GM19397 (cell line): ENCODE data around the gene CYP4F3.
"Not testable (repeated sequence)": the region's sequence is repeated elsewhere in the genome, so short reads cannot be mapped to it uniquely, and the experiment has no call there.

Experiments used
- ATAC-seq: cut with Tn5 transposase; IDR thresholded peaks from one replicate; pipeline ENCODE4 v1.9.1; 2021; ENCODE audit warnings: mild to moderate bottlenecking, moderate library complexity; ENCODE audit not compliant: unreplicated experiment

Gene CYP4F3

DNA sequence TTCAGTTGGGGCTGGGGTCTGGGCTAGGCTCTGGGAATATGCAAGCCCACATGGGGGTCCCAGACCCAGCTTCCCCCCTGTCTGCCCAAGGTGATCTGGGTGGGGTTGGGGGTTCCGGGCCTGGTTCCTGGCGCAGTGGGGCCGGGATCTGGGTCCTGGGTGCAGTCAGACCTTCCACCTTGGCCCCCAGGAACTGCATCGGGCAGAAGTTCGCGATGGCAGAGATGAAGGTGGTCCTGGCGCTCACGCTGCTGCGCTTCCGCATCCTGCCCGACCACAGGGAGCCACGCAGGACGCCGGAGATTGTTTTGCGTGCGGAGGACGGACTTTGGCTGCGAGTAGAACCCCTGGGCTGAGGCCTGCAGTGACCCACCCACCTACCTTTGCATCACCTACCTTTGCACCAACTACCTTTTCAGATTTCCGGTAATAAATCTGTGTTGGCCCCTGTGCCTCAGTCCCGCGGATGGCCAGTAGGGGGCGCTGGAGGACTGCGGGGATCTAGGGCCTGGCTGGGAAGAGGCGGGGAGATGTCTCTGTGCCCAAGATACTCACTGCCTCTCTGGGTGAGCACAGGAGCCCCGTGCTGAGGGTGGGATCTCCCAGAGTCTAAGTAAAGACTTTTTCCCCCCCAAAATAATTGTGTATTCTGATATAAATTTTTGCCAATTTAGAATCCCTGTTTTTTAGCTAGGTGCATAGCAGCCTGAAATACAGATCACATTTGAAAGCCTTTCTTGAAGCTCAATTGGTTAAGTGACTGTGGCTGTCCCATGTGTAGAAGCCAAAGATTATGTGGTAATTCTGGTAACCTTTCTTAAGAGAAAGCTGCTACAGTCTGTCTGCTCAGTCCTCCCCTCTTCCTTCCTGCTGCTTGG, 11.5 kb upstream of the CYP4F3 start:
- no peak for ATAC-seq

DNA sequence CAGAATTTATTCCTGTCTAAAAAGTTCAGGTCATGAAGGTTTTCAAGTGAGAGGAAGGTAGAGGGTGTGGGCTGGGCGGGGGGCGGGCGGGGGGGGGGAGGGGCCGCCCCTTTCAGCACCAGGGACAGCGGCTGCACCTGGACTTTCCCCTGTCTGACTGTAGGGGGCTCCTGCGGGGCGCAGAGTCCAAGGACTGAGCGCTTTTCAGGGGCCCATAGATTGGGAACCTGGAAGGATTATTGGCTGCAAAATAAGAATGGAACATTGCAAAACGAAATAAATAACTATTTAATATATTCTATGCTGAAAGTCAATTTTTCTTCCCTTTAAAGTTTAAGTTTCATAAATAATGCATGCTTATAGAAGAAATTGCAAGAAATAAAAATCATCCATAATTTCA, 8.9 kb upstream of the CYP4F3 start:
- no peak for ATAC-seq

DNA sequence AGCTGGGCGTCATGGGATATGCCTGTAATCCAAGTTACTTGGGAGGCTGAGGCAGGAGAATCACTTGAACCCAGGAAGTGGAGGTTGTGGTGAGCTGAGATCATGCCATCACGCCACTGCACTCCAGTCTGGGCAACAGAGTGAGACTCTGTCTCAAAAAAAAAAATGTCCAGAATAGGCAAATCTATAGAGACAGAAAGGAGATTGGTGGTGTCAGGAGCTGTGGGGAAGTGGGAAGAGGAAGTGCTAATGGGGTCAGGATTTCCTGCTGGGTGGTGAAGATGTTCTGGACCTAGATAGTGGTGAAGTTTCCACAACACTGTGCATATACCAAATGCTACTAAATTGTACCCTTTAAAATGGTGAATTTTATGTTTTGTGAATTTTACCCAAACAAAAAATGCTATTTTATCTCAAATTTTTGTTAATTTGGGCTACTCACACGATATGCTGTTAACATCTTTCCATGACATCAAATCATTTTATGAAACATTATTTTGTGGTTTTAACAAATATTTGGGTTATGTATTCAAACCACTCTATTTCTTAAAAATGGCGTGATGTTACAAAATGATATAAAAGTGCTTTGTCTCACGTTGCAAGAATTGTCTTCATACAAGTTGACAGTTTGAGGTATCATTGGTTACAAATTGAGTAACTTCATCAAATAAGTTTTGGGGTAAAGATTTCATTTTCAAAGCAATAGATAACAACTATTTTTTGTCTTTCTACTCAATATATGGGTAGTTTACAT, 7.4 kb upstream of the CYP4F3 start:
- ATAC-seq, result no peak

DNA sequence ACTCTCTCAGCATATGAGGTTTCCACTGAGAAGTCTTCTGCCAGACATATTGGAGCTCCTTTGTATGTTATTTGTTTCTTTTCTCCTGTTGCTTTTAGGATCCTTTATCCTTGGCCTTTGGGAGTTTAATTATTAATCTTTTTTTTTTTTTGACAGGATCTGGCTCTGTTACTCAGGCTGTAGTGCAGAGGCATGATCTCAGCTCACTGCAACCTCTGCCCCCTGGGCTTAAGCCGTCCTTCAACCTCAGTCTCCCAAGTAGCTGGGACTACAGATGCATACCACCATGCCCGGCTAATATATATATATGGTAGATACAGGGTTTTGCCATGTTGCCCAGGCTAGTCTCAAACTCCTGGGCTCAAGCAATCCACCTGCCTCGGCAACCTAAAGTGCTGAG, 6.6 kb upstream of the CYP4F3 start:
- ATAC-seq, result no peak

DNA sequence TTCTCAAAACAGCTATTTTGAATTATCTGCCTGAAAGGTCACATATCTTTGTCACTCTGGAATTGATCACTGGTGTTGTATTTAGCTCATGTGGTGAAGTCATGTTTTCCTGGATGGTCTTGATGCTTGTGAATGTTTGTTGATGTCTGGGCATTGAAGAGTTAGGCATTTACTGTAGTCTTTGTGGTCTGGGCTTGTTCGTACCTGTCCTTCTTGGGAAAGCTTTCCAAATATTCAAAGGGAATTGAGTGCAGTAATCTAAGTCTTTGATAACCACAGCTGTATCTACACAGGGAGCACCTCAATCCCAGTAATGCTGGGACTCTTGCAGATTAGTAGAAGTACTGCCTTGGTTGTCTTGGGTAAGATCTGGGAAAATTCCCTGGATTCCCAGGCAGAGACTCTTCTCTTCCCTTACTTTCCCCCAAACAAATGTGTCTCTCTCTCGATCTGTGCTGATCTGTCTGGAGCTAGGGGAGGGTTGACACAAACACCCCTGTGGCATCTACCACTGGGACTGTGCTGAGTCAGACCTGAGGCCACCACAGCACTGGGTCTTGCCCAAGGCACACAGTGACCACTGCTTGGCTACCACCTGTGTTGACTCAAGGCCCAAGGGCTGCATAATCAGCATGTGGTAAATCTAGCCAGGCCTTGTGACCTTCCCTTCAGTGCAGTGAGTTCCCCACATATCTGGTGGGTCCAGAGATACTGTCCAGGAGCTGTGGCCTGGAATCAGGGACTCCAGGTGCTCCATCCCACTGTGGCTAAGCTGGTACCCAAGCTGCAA, 5.5 kb upstream of the CYP4F3 start:
- ATAC-seq, result no peak

DNA sequence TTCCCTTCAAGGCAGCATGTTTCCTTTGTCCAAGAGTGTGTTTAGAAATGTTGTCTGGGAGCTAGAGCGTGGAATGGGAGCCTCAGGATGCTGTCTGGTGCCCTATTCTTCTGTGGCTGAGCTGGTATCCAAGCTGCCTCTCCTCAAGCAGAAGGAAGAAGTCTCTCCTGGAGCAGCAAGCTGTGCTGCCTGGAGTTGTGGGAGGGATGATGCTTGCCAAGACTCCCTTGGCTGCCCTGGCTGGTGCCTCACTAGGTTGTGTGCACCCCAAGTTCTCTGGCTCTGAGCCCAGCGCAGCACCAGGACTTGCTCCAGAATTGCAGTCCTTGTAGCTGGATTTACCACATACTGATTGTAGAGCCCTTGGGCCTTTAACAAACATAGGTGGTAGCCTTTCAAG, 4.7 kb upstream of the CYP4F3 start:
- ATAC-seq, result no peak

DNA sequence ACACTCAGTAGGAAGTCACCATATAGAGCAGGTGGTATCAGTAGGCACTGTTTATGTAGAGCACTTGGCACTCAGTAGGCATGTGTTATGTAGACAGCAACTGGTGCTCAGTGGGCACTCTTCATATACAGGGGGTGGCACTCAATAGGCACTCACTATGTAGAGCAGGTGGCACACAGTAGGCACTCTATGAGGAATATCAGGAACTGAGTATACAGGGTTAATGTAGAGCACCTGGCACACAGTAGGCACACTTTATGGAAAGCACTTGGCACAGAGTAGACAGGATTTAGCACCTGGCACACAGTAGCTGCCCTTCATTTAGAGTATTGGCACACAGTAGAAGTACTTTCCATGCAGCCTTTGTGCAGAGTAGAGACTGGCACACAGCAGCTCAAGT, 1.1 kb upstream of the CYP4F3 start:
- ATAC-seq, result no peak

DNA sequence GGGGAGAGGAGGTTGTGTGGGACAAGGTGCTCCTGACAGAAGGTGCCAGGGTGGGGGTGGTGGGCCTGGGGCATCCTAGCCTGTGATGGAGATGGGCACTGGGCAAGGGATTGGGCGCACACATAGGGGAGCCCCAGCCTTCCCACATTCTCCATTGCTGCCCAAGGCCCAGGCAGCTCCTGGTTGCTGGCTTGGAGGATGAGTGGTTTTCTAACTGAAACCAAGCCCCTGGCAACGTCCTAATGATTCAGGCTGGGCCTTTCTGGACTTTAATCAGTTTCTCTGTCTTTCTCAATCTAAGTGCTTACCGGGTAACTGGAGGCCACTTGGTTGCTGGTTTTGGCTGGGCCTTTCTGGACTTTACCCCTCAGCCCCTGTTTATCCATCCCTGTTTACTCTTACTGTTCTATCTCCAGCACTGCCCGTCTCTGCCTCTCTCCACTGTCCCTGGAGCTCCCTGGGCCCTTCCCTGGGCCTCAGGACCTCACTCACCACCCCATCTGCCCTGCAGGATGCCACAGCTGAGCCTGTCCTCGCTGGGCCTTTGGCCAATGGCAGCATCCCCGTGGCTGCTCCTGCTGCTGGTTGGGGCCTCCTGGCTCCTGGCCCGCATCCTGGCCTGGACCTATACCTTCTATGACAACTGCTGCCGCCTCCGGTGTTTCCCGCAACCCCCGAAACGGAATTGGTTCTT, 354 bp downstream of the CYP4F3 start:
- ATAC-seq, result no peak

DNA sequence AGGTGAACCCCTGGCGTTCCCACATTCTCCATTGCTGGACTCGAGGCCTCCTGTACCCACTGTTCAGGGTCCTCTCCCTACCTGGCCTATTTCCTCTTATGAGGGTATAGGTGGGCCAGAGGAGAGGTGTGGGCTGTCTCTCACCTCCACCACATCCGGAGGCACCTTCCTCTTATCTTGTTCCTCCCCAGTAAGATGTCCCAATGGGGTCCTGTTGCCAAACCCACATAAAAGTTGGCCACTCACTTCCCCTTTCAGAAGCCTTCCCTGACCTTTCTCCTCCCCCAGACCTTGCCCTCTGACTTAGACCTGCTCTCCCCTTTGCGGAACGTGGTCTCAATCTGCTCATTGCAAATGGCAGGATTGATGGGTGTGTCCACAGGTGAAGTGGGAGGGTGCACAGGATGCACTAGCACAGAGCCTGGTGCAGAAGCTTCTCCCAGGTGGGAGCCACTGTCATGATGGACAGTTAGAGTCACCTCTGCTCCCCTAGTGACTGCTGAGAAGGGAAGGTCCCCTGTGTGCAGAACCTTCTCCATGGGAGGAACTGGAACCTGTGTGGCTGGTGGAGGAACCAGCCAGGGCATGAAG, 1.3 kb downstream of the CYP4F3 start:
- no peak for ATAC-seq

DNA sequence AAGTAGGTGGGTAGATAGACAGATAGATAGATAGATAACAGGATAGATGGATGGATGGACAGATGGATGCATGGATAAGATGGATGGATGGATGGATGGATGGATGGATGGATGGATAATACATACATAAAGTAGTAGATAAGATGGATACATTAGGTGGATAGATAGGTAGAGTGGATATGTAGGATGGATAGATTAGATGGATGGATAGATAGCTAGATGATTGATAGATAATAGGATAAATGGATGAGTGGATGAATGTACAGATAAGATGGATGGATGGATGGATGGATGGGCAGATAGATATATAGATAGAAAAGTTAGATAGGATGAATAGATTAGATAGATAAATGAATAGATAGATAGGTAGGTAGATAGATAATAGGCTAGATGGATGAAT, 2.1 kb downstream of the CYP4F3 start:
- ATAC-seq, result no peak

DNA sequence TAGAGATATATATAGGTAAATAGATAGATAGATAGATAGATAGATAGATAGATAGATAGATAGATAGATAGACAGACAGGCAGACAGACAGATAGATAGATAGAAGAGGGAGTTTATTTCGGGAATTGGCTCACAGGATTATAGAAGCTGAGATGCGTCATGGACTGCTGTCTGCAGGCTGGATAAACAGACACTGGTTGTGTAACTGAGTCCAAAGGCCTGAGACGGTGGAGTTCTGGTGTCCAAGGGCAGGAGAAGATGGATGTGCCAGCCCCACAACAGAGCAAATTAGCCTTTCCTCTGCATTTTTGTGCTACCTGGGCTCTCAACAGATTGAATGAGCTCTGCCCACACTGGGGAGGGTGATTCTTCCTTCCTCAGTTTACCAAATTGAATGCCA, 2.7 kb downstream of the CYP4F3 start:
- no peak for ATAC-seq

DNA sequence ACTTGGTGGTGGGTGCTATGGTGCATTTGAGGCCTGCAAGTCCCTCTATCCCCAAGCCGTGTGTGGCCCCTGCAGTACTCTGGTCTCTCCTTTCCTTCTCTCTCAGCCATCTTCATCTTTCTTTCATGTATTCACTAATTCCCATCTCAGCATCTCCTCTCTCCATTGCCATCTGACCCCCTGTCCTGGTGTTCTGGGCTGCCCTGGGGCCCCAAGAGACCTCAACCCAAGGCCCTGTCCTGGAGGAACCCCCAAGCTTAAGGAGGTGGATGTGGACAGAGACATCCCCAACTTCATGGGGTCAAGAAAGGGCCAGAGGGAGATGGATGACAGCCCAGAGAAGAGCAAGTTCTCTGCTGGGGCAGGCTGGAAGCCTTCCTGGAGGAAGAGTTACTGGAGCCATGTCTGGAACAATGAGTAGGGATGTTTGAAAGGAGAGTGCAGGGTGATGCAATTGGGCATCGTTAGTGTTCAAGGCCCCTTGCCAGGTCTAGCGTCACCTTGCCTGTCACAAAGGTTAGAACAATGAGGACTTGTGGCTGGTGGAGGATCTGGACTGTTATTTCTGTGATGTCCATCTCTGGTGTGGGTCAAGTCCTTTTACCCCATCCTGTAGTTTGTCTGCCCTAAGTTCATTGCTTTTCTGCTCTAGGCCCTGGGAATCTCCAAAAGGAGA, 3.5 kb downstream of the CYP4F3 start:
- no peak for ATAC-seq

DNA sequence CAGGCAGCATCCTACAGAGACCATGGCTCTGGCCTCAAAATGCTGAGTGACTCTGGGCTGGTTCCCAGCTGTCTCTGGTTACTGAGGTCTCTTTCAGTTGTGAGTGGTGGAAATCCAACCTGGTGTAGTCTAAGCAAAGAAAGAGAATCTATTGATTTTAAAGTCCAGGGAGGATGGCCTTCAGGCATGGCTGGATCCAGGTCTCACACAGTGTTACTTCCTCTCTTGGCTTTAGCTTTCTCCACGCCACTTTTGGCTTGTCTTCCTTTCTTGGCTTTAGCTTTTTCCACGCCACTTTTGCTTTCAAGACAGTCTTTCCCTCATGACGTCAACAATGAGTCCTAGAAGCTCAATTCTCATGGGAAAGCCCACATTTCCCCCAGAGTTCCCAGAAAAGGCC, 4.1 kb downstream of the CYP4F3 start:
- ATAC-seq, result no peak

DNA sequence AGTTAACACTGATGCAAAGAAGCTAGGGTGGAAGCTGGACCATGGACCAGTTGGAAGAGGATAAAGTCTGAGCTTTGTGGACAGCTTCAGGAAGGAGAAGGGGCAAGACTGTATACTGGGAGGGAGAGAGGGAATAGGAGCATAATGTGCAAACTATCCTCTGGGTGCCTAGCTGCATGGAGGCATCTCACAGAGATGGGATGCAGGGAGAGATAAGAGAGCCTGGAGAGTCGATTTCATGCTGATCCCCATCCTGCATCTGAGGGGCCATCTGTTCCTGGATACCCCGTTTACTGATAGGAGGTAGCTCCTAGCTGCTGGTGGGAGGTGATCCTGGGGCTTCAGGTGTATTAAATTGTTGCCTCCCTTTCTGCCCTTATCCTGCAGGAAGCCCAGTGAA, 8.8 kb downstream of the CYP4F3 start:
- ATAC-seq, result no peak

DNA sequence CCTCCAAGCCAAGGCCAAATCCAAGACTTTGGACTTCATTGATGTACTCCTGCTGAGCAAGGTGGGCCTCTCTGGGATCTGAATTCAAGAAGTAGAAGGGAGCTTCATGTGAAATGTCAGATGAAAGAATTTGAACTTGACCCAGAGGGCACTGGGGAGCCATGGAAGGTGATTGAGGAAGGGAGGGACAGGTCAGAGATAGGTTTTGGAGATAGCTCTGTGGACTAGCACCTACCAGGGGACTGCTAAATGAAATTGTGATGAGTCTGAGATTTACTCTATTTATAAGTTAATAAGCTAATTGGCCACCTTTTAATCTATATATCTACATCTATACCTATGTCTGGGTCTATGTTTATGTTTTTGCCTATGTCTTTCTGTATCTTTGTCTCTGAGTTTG, 9.4 kb downstream of the CYP4F3 start:
- not testable (repeated sequence) for ATAC-seq

DNA sequence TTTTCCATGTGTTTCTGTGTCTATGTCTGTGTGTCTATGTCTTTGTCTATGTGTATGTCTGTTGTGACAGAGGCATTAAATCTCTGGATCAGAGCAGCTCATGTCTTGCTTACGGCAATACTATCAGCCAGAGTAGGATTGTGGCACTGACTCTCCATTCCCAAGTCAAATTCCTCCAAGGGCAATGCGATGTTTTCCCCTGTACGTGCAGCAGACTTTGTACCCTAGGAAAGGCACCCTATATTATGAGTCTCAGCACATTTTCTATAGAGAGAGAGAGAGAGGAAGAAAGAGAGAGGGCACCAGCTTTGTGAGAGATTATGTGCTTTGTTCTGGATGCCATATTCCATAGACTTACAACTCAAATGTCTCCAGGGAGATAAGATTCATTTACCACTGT, 11.1 kb downstream of the CYP4F3 start:
- no peak for ATAC-seq

DNA sequence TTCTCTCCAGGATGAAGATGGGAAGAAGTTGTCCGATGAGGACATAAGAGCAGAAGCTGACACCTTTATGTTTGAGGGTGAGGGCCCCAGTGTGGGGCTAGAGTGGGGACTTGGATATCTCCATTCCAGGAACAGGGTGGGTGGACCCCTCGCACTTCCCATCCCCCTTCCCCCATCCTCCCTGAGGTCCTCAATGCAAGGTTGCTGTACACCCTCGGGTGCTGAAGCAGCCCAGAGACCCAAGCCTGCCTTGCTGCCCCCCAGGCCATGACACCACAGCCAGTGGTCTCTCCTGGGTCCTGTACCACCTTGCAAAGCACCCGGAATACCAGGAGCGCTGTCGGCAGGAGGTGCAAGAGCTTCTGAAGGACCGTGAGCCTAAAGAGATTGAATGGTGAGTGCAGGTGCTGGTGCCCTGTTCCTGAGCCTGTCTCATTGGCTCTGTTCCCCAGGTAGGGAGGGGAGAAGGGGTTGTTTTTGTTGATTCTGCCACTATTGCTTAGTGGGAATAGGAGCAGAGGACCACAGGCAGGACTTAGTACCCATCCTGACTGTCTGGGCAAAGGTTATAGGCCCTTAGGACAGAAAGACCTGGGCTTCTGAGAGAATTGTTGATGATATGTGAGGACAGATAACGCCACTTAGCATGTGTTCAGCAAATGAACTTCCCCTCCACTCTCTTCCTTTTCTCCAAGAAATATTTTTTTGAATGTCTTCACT, 12.0 kb downstream of the CYP4F3 start:
- no peak for ATAC-seq

DNA sequence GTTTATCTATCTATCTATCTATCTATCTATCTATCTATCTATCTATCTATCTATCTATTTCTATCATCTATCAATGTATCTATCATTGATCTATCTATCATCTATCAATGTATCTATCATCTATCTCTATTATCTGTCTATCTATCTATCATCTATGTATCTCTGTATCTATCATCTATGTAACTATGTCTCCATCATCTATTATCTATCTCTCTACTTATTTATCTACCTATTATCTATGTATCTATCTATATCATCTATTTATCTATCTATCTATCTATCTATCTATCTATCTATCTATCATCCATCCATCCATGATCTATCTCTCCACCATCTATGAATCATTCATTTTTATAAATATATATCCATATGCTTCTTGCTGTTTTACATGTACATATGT, 15.8 kb downstream of the CYP4F3 start:
- no peak for ATAC-seq

DNA sequence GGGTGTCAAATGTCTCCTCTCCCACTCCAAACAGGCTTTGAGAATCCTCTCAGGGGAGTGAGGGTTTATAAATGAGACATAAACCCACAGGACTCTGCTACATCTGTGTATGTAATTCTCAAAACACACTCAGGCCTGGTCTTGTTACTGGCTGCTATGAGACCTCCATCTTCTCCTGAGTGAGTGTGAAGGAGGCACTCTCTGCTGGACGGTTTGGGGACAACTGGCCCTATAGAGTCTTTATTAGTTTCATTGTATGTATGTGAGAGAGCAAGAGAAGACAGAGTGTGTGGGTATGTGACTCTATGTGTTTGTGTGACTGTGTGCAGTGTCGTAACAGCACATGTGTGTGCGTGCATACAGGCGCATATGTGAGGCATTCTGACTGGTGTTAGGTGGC, 22.6 kb downstream of the CYP4F3 start:
- ATAC-seq, result no peak
